ENCODE results near the gene CENPN.

DNA sequence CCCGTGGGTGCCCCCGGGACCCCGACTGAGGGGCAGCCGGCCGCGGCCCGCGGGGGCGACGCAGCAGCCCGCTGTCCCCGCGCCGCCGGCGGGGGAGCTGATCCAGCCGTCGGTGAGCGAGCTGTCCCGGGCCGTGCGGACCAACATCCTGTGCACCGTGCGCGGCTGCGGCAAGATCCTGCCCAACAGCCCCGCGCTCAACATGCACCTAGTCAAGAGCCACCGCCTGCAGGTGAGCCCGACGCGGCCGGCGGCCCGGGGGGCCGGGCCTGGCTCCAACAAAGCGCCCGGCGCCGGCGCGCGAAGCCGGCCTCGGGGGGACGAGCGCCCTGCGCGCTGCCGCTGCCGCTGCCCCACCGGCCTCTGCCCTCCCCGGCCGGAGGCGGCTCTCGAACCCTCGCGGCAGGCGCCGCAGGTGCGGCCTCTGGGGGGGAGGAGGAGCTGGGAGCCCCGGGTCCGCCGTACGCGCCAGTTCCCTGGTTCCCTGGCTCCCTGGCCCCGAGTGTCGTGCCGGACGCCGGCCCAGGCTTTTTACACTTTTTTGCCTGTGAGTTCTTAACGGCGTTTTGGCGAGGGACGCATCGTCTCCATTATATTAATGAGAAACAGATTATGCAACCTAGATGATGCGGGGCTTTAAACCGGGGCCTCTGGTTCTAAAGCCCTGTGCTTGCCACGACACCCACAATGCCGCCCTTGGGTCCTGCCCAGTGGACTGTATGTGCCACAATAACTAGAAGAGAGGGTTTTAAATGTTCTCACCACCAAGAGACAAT, 29.1 kb downstream of the CENPN start:
- TF ChIP-seq, protein P1, sequence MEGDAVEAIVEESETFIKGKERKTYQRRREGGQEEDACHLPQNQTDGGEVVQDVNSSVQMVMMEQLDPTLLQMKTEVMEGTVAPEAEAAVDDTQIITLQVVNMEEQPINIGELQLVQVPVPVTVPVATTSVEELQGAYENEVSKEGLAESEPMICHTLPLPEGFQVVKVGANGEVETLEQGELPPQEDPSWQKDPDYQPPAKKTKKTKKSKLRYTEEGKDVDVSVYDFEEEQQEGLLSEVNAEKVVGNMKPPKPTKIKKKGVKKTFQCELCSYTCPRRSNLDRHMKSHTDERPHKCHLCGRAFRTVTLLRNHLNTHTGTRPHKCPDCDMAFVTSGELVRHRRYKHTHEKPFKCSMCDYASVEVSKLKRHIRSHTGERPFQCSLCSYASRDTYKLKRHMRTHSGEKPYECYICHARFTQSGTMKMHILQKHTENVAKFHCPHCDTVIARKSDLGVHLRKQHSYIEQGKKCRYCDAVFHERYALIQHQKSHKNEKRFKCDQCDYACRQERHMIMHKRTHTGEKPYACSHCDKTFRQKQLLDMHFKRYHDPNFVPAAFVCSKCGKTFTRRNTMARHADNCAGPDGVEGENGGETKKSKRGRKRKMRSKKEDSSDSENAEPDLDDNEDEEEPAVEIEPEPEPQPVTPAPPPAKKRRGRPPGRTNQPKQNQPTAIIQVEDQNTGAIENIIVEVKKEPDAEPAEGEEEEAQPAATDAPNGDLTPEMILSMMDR (IDR thresholded peaks at IDR 0.05): no peak
- TF ChIP-seq POLR2A (IDR thresholded peaks at IDR 0.05): no peak
